GM18867 (cell line): ENCODE data around the gene ITPA.

Experiments
- ATAC-seq: cut with Tn5 transposase; IDR thresholded peaks from one replicate; pipeline ENCODE4 v1.9.1; 2021; ENCODE audit warnings: mild to moderate bottlenecking, moderate library complexity; ENCODE audit not compliant: unreplicated experiment

Gene ITPA

DNA sequence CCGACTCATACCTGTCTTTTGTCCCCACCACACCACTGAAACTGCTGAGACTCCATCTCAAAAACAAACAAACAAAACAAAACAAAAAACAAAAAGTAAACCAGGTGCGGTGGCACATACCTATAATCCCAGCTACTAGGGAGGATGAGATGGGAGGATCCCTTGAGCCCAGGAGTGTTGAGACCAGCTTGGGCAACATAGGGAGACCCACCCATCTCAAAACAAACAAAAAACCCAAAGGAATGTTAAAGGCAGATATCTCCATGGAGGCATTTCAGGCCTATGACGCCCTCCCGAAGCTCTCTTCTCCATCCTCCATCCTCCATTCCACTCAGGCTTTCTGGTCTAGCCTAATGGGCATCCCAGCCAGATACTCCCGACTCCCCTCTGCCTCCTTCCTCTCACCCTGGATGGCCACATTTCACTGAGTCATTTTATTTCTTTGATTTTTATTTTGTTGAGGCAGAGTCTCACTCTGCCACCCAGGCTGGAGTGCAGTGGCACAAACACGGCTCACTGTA, 32.9 kb downstream of the ITPA start:
- ATAC-seq, result no peak

GRCh38 chr20:3243718-3244358, 34.5 kb downstream of the ITPA start:
- ATAC-seq, result no peak

DNA sequence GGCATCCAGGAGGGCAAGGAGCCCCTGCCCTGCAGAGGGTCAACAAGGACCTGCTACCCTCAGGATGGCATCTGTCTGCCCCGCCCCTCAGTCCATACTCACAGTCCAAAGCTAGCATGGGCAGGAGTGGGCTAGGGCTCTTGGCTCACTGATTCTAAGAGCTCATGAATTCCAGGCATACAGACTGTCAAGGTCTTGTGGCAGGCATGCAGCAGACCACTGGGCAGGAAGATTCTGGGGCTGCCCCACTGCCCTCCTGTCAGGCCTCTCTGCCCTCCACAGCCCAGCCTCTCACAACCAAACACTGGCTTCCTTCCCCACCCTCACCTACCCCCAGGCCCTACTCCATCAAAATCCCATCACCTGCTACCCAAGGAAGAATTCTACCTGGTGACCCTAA, 35.3 kb downstream of the ITPA start:
- no peak for ATAC-seq

GRCh38 chr20:3245156-3245555, 35.9 kb downstream of the ITPA start:
- ATAC-seq, result no peak

GRCh38 chr20:3245711-3246110, 36.4 kb downstream of the ITPA start:
- ATAC-seq, result no peak

DNA sequence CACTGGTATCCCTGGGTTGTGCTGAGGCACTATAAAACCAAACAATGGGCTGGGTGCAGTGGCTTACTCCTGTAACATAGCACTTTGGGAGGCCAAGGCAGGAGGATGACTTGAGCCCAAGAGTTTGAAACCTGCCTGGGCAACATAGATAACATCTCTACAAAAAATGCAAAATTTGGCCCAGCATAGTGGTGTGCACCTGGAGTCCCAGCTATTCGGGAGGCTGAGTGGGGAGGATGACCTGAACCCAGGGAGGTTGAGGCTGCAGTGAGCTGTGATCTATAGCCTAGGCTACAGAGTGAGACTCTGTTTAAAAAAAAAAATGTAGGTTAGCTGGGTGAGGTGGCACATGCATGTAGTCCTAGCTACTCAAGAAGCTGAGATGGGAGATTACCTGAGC, 37.4 kb downstream of the ITPA start:
- ATAC-seq, result no peak

DNA sequence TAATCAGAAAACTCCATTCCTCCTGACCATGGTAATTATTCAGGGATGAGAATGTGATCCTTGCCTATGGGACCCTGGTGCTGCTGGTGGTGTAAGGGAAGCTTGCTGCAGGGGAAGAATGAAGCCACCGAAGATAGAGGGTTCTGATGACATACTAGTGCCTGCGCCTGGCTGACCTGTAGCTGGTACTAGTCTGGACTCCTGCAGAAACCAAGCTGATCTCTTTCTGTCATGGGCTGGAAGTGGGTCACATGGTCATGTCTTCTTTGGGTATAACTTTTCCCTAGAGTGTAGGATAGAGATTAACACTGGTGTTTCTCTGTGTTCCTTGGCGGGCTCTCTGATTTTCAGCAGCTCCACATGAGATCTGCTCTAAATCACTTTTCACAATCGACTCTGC, 38.3 kb downstream of the ITPA start:
- no peak for ATAC-seq

DNA sequence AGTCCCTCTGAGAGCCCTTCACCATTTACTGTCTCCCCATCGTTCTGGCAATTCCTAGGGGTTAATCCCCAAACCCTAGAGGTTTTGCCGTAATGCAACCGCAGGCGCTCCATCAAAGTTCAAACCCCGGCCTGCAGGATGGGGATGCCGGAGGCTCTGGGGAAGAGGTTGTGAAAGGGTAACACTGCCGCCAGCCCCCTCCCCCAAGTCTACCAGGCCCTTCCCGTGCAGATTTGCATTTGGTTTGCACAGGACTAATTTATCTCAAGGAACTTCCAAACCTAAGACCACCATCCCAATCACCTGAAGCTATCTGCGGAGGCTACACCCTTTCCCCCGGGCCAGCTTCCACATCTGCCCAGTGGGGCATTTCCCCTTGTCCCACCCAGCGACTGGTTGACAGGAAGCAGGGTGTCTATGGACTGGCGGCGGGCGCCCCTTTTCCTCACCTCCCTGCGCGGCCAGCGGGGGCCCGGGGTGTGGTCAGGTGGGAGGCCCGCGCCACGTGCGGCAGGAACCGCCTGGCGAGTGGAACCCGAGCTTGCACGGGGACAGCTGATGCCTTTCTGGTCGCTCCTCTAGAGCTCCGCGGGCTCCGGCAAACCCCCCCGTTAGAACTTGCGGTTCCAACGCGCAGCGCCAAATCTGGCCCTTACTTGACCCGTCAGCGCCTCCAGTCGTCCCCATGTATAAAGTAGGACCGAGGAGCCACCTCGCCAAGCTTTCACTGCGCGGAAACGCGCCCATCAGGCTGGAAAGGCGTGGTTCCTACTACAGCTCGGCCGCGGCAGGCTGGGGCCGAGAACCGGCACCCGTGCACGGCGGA, 39.1 kb downstream of the ITPA start:
- no peak for ATAC-seq

DNA sequence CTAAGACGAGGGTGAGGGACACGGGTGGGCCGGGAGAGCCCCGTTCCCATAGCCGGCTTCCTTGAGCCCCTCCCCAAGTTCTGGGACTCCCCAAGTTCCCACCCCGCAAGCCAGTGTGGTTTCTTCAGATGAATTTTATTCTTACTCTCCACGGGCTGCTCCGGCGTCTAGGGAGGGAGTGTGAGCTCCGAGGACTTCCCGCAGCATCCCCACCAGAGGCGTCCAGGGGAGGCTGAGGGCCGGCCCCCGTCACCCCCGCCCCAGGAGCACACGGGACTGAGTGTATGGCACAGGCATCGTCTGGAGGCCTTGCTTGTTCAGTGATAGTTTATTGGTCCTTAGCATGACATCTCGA, 39.7 kb downstream of the ITPA start:
- ATAC-seq, result no peak

GRCh38 chr20:3250091-3250504, 40.8 kb downstream of the ITPA start:
- ATAC-seq, result no peak

GRCh38 chr20:3251806-3252205, 42.5 kb downstream of the ITPA start:
- ATAC-seq, result no peak

- no peak for ATAC-seq
These were observed 46.4 kb downstream of the ITPA start for GRCh38 chr20:3255728-3256127.

- no peak for ATAC-seq
These were observed 49.1 kb downstream of the ITPA start for GRCh38 chr20:3258429-3258828.

- ATAC-seq, result no peak
These were observed 53.3 kb downstream of the ITPA start for GRCh38 chr20:3262566-3262965.

DNA sequence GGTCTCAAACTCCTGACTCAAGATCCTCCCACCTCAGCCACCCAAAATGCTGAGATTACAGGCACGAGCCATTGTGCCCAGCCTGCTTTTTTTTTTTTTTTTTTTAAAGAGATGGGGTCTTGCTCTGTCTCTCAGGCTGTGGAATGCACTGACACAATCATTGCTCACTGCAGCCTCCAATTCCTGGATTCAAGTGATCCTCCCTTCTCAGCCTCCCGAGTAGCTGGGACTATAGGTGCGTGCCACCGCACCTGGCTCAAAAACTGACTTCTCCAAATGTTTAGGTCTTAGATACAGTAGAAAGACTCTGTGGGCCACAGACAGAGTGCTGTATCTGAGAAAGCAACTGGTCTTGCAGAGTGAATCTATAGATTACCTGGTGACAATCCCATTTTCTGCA, 60.8 kb downstream of the ITPA start:
- ATAC-seq, result no peak

- ATAC-seq, result no peak
These were observed 64.1 kb downstream of the ITPA start for GRCh38 chr20:3273371-3273770.
